Measurements from ENCODE around the gene GFPT2. TPM values are rescaled to one million over a fixed set of nuclear protein-coding genes. Genes with fewer than 3 reads are reported as not detected.

Gene GFPT2
- total RNA-seq, 1 donor from 2014 or later: 0.53 TPM

DNA sequence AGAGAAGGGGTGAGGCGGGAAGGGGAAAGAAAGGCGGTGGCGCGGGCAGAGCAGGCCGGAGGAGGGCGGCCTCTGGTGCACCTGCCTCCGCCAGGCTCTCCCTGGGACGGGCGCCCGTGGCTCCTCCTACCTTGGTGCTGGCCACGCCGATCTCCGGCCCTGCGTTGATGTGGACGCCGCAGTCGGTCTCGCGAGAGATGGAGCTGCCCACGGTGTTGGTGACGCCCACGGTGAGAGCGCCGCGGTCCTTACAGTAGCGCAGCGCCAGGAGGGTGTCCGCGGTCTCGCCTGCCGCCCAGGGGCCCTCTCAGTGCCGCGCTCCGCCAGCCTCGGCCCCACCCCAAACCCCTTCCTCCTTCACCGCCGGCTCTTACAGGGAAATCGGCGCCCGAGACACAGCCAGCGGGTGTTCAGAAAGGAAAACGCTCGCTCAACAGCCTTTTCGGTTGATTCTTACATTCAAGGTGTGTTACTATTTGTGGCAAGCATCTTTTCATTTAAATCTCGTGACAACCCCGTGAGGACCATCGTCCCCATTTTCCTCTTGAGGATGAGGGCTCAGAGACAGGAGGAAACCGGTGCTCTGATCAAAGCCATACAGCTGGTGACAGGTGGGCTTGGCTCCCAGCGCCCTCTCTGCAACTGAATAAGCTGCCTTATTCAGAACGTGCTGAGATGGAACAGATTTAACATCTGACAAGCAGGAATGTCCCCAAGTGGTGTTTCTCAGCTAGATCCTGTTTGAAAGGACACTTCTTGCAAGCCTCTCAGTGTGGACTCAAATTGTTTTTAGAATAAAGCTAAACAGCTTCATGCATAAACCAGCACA is 39.2 kb downstream of the GFPT2 start:
- TF ChIP-seq, protein P1, sequence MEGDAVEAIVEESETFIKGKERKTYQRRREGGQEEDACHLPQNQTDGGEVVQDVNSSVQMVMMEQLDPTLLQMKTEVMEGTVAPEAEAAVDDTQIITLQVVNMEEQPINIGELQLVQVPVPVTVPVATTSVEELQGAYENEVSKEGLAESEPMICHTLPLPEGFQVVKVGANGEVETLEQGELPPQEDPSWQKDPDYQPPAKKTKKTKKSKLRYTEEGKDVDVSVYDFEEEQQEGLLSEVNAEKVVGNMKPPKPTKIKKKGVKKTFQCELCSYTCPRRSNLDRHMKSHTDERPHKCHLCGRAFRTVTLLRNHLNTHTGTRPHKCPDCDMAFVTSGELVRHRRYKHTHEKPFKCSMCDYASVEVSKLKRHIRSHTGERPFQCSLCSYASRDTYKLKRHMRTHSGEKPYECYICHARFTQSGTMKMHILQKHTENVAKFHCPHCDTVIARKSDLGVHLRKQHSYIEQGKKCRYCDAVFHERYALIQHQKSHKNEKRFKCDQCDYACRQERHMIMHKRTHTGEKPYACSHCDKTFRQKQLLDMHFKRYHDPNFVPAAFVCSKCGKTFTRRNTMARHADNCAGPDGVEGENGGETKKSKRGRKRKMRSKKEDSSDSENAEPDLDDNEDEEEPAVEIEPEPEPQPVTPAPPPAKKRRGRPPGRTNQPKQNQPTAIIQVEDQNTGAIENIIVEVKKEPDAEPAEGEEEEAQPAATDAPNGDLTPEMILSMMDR (IDR thresholded peaks at IDR 0.05; ENCODE audit: insufficient read depth, low read length, severe bottlenecking): peak; percentile 8
- peak overlapping the region; percentile 57 for H3K4me3 ChIP-seq (ENCODE audit: low read depth, low read length)
- no peak for FAIRE-seq
- H3K27me3 ChIP-seq (ENCODE audit: control insufficient read depth, insufficient read depth, low read length): no peaks in the 10 kb centered on the region
- H3K36me3 ChIP-seq (ENCODE audit: control insufficient read depth, insufficient read depth, low read length): no peaks in the 10 kb centered on the region
- peak; percentile 76 for DNase-seq (ENCODE audit: low read depth)

GRCh38 chr5:180311216-180311615 is 41.9 kb downstream of the GFPT2 start:
- H3K27me3 ChIP-seq (ENCODE audit: control insufficient read depth, insufficient read depth, low read length): no peaks in the 10 kb centered on the region
- no peaks in the 10 kb centered on the region for H3K36me3 ChIP-seq (ENCODE audit: control insufficient read depth, insufficient read depth, low read length)
- no peak for FAIRE-seq
- DNase-seq (ENCODE audit: low read depth): no peak
- no peak overlapping the region for H3K4me3 ChIP-seq (ENCODE audit: low read depth, low read length)
- TF ChIP-seq, protein P1 (IDR thresholded peaks at IDR 0.05; ENCODE audit: insufficient read depth, low read length, severe bottlenecking): no peak

DNA sequence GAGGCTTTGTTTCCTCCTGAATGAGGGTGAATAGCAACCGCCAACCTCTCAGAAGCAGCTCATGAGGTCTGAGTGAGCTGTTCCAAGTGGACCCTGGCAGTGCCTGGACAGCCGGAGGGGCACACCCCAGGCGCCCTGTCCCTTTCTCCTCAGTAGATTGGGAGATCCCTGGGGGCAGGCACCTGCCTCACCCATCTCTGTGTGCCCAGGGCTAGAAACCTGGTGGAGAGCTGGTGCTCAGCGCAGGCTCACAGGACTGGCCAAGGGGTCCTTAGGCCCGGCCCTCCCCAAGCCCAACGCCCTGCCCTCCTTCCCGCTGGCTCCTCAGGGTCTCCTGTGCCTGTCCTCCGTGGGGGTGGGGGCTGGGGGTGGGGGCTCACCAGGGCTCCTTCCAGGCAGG is 46.3 kb downstream of the GFPT2 start:
- no peak for DNase-seq (ENCODE audit: low read depth)
- TF ChIP-seq, protein P1 (IDR thresholded peaks at IDR 0.05; ENCODE audit: insufficient read depth, low read length, severe bottlenecking): no peak
- H3K27me3 ChIP-seq (ENCODE audit: control insufficient read depth, insufficient read depth, low read length): no peaks in the 10 kb centered on the region
- no peak for FAIRE-seq
- H3K36me3 ChIP-seq (ENCODE audit: control insufficient read depth, insufficient read depth, low read length): no peaks in the 10 kb centered on the region
- no peak overlapping the region for H3K4me3 ChIP-seq (ENCODE audit: low read depth, low read length)

- FAIRE-seq: no peak
- TF ChIP-seq, protein P1 (IDR thresholded peaks at IDR 0.05; ENCODE audit: insufficient read depth, low read length, severe bottlenecking): no peak
- DNase-seq (ENCODE audit: low read depth): no peak
- Histone ChIP-seq H3K4me3 (ENCODE audit: low read depth, low read length) (no peak overlapping the region), H3K27me3 (ENCODE audit: control insufficient read depth, insufficient read depth, low read length) (no peaks in the 10 kb centered on the region), H3K36me3 (ENCODE audit: control insufficient read depth, insufficient read depth, low read length) (no peaks in the 10 kb centered on the region)
Observed at GRCh38 chr5:180305481-180305880, 47.7 kb downstream of the GFPT2 start.

GRCh38 chr5:180304431-180305375 is 48.4 kb downstream of the GFPT2 start:
- FAIRE-seq (no peak), DNase-seq (ENCODE audit: low read depth) (no peak)
- Histone ChIP-seq H3K27me3 (ENCODE audit: control insufficient read depth, insufficient read depth, low read length) (no peaks in the 10 kb centered on the region), H3K36me3 (ENCODE audit: control insufficient read depth, insufficient read depth, low read length) (no peaks in the 10 kb centered on the region), H3K4me3 (ENCODE audit: low read depth, low read length) (no peak overlapping the region)
- TF ChIP-seq, protein P1 (IDR thresholded peaks at IDR 0.05; ENCODE audit: insufficient read depth, low read length, severe bottlenecking): no peak
